VCaP (cell line): ENCODE results near the gene MSANTD3.
"Not testable (repeated sequence)": the region's sequence is repeated elsewhere in the genome, so short reads cannot be mapped to it uniquely, and the experiment has no call there.

ENCODE experiments used
- H3K27ac ChIP-seq: fragments of 450-650 bp; 2 replicates; pipeline ENCODE4 v1.5.1; 2017
- TF ChIP-seq, protein P1 (sequence below): fragments of 450-650 bp; conservative IDR thresholded peaks from 2 replicates; pipeline ENCODE4 v1.5.1; 2017; ENCODE audit warnings: mild to moderate bottlenecking, moderate library complexity

Gene MSANTD3

GRCh38 chr9:100419166-100419565 lies 7.8 kb upstream of the MSANTD3 start:
- TF ChIP-seq, protein P1, sequence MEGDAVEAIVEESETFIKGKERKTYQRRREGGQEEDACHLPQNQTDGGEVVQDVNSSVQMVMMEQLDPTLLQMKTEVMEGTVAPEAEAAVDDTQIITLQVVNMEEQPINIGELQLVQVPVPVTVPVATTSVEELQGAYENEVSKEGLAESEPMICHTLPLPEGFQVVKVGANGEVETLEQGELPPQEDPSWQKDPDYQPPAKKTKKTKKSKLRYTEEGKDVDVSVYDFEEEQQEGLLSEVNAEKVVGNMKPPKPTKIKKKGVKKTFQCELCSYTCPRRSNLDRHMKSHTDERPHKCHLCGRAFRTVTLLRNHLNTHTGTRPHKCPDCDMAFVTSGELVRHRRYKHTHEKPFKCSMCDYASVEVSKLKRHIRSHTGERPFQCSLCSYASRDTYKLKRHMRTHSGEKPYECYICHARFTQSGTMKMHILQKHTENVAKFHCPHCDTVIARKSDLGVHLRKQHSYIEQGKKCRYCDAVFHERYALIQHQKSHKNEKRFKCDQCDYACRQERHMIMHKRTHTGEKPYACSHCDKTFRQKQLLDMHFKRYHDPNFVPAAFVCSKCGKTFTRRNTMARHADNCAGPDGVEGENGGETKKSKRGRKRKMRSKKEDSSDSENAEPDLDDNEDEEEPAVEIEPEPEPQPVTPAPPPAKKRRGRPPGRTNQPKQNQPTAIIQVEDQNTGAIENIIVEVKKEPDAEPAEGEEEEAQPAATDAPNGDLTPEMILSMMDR = no peak
- H3K27ac ChIP-seq = no peak overlapping the region

DNA sequence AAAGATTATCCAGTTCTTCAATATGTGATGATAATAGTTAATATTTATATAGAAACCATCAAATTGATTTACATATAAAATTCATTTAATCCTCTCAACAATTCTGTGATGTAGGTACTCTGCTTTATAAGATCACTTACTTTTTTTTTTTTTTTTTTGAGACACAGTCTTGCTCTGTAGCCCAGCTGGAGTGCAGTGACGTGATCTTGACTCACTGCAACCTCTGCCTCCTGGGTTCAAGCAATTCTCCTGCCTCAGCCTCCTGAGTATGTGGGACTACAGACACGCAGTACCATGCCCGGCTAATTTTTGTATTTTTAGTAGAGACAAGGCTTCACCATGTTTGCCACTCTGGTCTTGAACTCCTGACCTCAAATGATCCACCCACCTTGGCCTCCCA lies 5.8 kb upstream of the MSANTD3 start:
- not testable (repeated sequence) for H3K27ac ChIP-seq

- H3K27ac ChIP-seq = peak overlapping the region; percentile 89
- TF ChIP-seq, protein P1 = no peak
Measured at GRCh38 chr9:100425758-100426157, 1.2 kb upstream of the MSANTD3 start.

GRCh38 chr9:100426189-100426529 lies 784 bp upstream of the MSANTD3 start:
- H3K27ac ChIP-seq = peak overlapping the region; percentile 89
- TF ChIP-seq, protein P1 = no peak

GRCh38 chr9:100427366-100428263 lies 672 bp downstream of the MSANTD3 start:
- TF ChIP-seq, protein P1 = no peak
- H3K27ac ChIP-seq = peak overlapping the region; percentile 89

- TF ChIP-seq, protein P1 = no peak
- no peak overlapping the region for H3K27ac ChIP-seq
Measured at GRCh38 chr9:100428871-100429654, 2.1 kb downstream of the MSANTD3 start.

DNA sequence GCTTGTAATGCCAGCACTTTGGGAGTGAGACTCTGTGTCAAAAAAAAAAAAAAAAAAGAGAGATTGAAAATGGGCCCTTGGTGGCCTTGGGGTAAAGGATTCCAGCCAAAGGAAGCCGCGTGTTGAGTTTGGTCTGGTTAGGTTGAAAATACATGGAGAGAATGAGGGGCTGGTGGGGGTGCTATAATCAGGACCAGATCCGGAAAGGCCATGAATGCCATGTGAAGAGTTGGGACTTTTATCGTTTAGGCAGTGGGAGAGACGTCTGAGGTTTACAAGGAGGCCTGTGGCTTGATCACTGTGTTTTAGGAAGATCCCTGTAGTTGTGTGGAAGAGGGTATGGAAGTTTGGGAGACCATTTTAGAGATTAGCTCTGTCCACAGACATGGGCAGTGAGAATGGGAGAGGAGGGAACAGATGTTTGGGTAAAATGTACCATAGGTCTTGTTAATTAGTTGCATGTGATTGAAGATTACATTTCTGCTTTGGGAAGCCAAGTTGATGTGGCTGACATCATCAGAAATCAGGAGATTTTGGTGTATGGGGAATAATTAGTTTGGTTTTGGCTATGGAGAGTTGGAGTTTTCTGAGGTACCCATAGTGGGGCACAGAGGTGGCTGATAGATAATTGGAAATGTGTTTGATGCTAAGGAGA lies 3.5 kb downstream of the MSANTD3 start:
- TF ChIP-seq, protein P1 = no peak
- H3K27ac ChIP-seq = no peak overlapping the region
